Activated CD4-positive, alpha-beta T cell treated with anti-CD3 and anti-CD28 coated beads, Interleukin-2, amount 50 U/mL, for 4 hours (primary cell): Measurements from ENCODE around the gene EHD2.
"Not testable (repeated sequence)": the region's sequence is repeated elsewhere in the genome, so short reads cannot be mapped to it uniquely, and the experiment has no call there.

Experiments used
- DNase-seq, 2 experiments: peaks; one replicate each; pipeline ENCODE4 v3.0.0-alpha.2; 2020

EHD2 gene

GRCh38 chr19:47718415-47719046, 5.3 kb downstream of the EHD2 start:
- DNase-seq, result not testable (repeated sequence)

GRCh38 chr19:47719047-47719859, 6.0 kb downstream of the EHD2 start:
- DNase-seq, result no peak

- DNase-seq, result no peak
These were observed 7.6 kb downstream of the EHD2 start for GRCh38 chr19:47720669-47721422.

GRCh38 chr19:47723581-47723940, 10.3 kb downstream of the EHD2 start:
- DNase-seq, result no peak

GRCh38 chr19:47725759-47726401, 12.7 kb downstream of the EHD2 start:
- DNase-seq, result no peak

GRCh38 chr19:47726467-47726866, 13.2 kb downstream of the EHD2 start:
- no peak for DNase-seq

- DNase-seq, result not testable (repeated sequence)
These were observed 15.1 kb downstream of the EHD2 start for GRCh38 chr19:47728295-47728694.

- no peak for DNase-seq
These were observed 16.2 kb downstream of the EHD2 start for GRCh38 chr19:47729468-47729798.

GRCh38 chr19:47729799-47730520, 16.7 kb downstream of the EHD2 start:
- peak; percentile 21 to 28 for DNase-seq

- no peak for DNase-seq
These were observed 17.3 kb downstream of the EHD2 start for GRCh38 chr19:47730521-47730889.

GRCh38 chr19:47730910-47731309, 17.7 kb downstream of the EHD2 start:
- DNase-seq, result no peak

GRCh38 chr19:47735131-47735530, 21.9 kb downstream of the EHD2 start:
- DNase-seq, result no peak

GRCh38 chr19:47740866-47741519, 27.8 kb downstream of the EHD2 start:
- DNase-seq, result no peak

- DNase-seq, result no peak
These were observed 28.4 kb downstream of the EHD2 start for GRCh38 chr19:47741544-47742140.

- no peak for DNase-seq
These were observed 29.4 kb downstream of the EHD2 start for GRCh38 chr19:47742634-47743033.

GRCh38 chr19:47745010-47745901, 32.0 kb downstream of the EHD2 start, which contains the start of gene NOP53:
NOP53 (plus strand) TSS chr19:47745546; CDS start chr19:47745560, 14 bp downstream.
- DNase-seq, result peak; percentile 96

GRCh38 chr19:47746129-47746528, 32.9 kb downstream of the EHD2 start:
- DNase-seq, result not testable (repeated sequence)

- no peak for DNase-seq
These were observed 36.1 kb downstream of the EHD2 start for GRCh38 chr19:47749326-47749725.

GRCh38 chr19:47750752-47751151, 37.5 kb downstream of the EHD2 start:
- no peak for DNase-seq

- no peak for DNase-seq
These were observed 39.4 kb downstream of the EHD2 start for GRCh38 chr19:47752440-47753211.
